HCT116 (cell line): ENCODE data around the gene SLIT1. TPM values are rescaled to one million over a fixed set of nuclear protein-coding genes. Genes with fewer than 3 reads are reported as not detected.

Source experiments
- ATAC-seq: fragments of 200-7000 bp; cut with Tn5 transposase; 2 replicates; pipeline ENCODE4 v1.9.1; 2020; ENCODE audit warnings: mild to moderate bottlenecking, moderate library complexity
- BruUV-seq: library from RNA; stranded (reverse); fragments of 400-500 nt; replicated peaks from 2 replicates; lab custom pipeline; 2021; lab: Mats Ljungman, UMichigan
- CTCF ChIA-PET: fragments of 300-600 bp; sonication (Branson Sonifier 250); formaldehyde crosslinking; loops from one replicate; lab custom pipeline; 2021; ENCODE audit warnings: antibody characterized with exemption; lab: Charles Lee
- POLR2A ChIA-PET: fragments of 300-600, 350-600 bp; sonication (Branson Sonifier 250); formaldehyde crosslinking; loops from one replicate; lab custom pipeline; 2021; ENCODE audit warnings: antibody characterized with exemption; lab: Charles Lee
- RAD21 ChIA-PET, 2 experiments: fragments of 300-600 bp; sonication (Branson Sonifier 250); formaldehyde crosslinking; loops; one replicate each; lab custom pipeline; 2023; ENCODE audit warnings: low total read pairs in 2 of 2; ENCODE audit not compliant: uncharacterized antibody in 2 of 2, unreplicated experiment in 2 of 2, low non-redundant PET in 1 of 2; lab: Charles Lee
- DNase-seq: peaks from one replicate; pipeline ENCODE4 v3.0.0-alpha.2; 2010; ENCODE audit warnings: low read depth, low spot score
- H2AFZ ChIP-seq: fragments of 200-600 bp; shearing (Covaris generic), sonication (generic); 2 replicates; pipeline ENCODE4 v1.6.1; 2017; ENCODE audit warnings: low read depth, mixed run types, mixed read lengths, antibody characterized with exemption, low read length; ENCODE audit not compliant: poor library complexity, severe bottlenecking
- H3K27ac ChIP-seq: 2 replicates; pipeline ENCODE4 v1.5.1; 2012; ENCODE audit warnings: low read depth, low read length
- H3K27me3 ChIP-seq: fragments of 200-600 bp; sonication (generic); 2 replicates; pipeline ENCODE4 v1.6.1; 2016; ENCODE audit warnings: mixed run types, low read length, mixed read lengths; ENCODE audit not compliant: insufficient read depth
- H3K36me3 ChIP-seq, 2 experiments: fragments of 200-500 bp in 1 of 2; fragments of 200-600 bp in 1 of 2; sonication (Bioruptor generic) in 1 of 2; sonication (generic) in 1 of 2; 2 replicates each; pipeline versions ENCODE4 v1.5.1 to v1.6.1; 2014 to 2016; ENCODE audit warnings: low read length in 2 of 2, inconsistent platforms in 1 of 2, mixed read lengths in 1 of 2, mixed run types in 1 of 2; ENCODE audit not compliant: insufficient read depth in 2 of 2, control insufficient read depth in 1 of 2
- H3K4me1 ChIP-seq, 2 experiments: fragments of 200-600 bp in 1 of 2; sonication (generic) in 1 of 2; 2 replicates each; pipeline versions ENCODE4 v1.5.1 to v1.6.1; 2012 to 2017; ENCODE audit warnings: low read length in 2 of 2, inconsistent platforms in 1 of 2, mild to moderate bottlenecking in 1 of 2, mixed read lengths in 1 of 2, mixed run types in 1 of 2, moderate library complexity in 1 of 2; ENCODE audit not compliant: insufficient read depth in 2 of 2, control insufficient read depth in 1 of 2
- H3K4me2 ChIP-seq: fragments of 200-600 bp; sonication (generic); 2 replicates; pipeline ENCODE4 v1.6.1; 2017; ENCODE audit warnings: mixed run types, low read length, mixed read lengths
- H3K4me3 ChIP-seq, 2 experiments: fragments of 200-600 bp in 1 of 2; sonication (generic) in 1 of 2; replicated peaks in 1 of 2; 2 replicates each; pipeline ENCODE4 v1.5.1; 2011 to 2016; ENCODE audit warnings: low read length in 2 of 2, control low read depth in 1 of 2, low read depth in 1 of 2, mild to moderate bottlenecking in 1 of 2, mixed read lengths in 1 of 2, mixed run types in 1 of 2
- H3K79me2 ChIP-seq: fragments of 200-600 bp; sonication (generic); 2 replicates; pipeline ENCODE4 v1.6.1; 2017; ENCODE audit warnings: mild to moderate bottlenecking, mixed run types, low read length, moderate library complexity, mixed read lengths; ENCODE audit not compliant: insufficient read depth
- H3K9ac ChIP-seq: fragments of 200-600 bp; sonication (generic); 2 replicates; pipeline ENCODE4 v1.6.1; 2016; ENCODE audit warnings: low read length, mixed read lengths
- H3K9me2 ChIP-seq: fragments of 200-600 bp; sonication (generic), shearing (Covaris generic); 2 replicates; pipeline ENCODE4 v1.6.1; 2017; ENCODE audit warnings: mixed run types, mild to moderate bottlenecking, moderate library complexity; ENCODE audit not compliant: insufficient read depth
- H3K9me3 ChIP-seq, 2 experiments: fragments of 200-500 bp in 1 of 2; fragments of 200-600 bp in 1 of 2; sonication (Bioruptor generic) in 1 of 2; sonication (generic) in 1 of 2; 2 replicates each; pipeline ENCODE4 v1.6.1; 2014 to 2017; ENCODE audit warnings: low read length in 2 of 2, mixed read lengths in 2 of 2, inconsistent platforms in 1 of 2, low read depth in 1 of 2, mild to moderate bottlenecking in 1 of 2, mixed run types in 1 of 2, moderate library complexity in 1 of 2; ENCODE audit not compliant: control insufficient read depth in 1 of 2, insufficient read depth in 1 of 2
- H4K20me1 ChIP-seq: fragments of 200-600 bp; sonication (generic), shearing (Covaris generic); 2 replicates; pipeline ENCODE4 v1.6.1; 2017; ENCODE audit warnings: mixed run types, mild to moderate bottlenecking, moderate library complexity; ENCODE audit not compliant: insufficient read depth
- CBX3 ChIP-seq: IDR thresholded peaks from 2 replicates; pipeline ENCODE4 v1.6.1; 2012; ENCODE audit warnings: low read depth
- CEBPB ChIP-seq: IDR thresholded peaks from 2 replicates; pipeline ENCODE4 v1.6.1; 2012; ENCODE audit warnings: low read depth
- EZH2phosphoT487 ChIP-seq: fragments of 200-600 bp; IDR thresholded peaks from 2 replicates; pipeline ENCODE4 v1.6.1; 2018; ENCODE audit warnings: antibody characterized with exemption, borderline replicate concordance
- FOSL1 ChIP-seq: IDR thresholded peaks from 2 replicates; pipeline ENCODE4 v1.6.1; 2012; ENCODE audit warnings: low read depth
- MAX ChIP-seq: IDR thresholded peaks from 2 replicates; pipeline ENCODE4 v1.6.1; 2012
- POLR2A ChIP-seq: IDR thresholded peaks from 2 replicates; pipeline ENCODE4 v1.7.0; 2011; ENCODE audit warnings: borderline replicate concordance; ENCODE audit not compliant: insufficient read depth, insufficient read length; ENCODE audit errors: extremely low read depth
- SRF ChIP-seq: IDR thresholded peaks from 2 replicates; pipeline ENCODE4 v1.6.1; 2012; ENCODE audit warnings: low read depth
- ZBTB33 ChIP-seq: IDR thresholded peaks from 2 replicates; pipeline ENCODE4 v1.6.1; 2011; ENCODE audit warnings: mild to moderate bottlenecking, low read length, moderate library complexity; ENCODE audit not compliant: insufficient replicate concordance; ENCODE audit errors: extremely low read depth
- ZFX ChIP-seq: fragments of 450-650 bp; IDR thresholded peaks from 2 replicates; pipeline ENCODE4 v1.6.1; 2017
- intact Hi-C: fragments of 100-400 bp; cut with micrococcal nuclease; formaldehyde crosslinking; loops from 2 replicates; pipeline ENCODE4 v1.10.0; 2022
- total RNA-seq: library from RNA; stranded (reverse); gene quantifications from one replicate; pipeline ENCODE4 v1.2.1, GENCODE V29; 2021; ENCODE audit not compliant: unreplicated experiment
- TF ChIP-seq, protein P1 (sequence below): IDR thresholded peaks from 2 replicates; pipeline ENCODE4 v1.6.1; 2012; ENCODE audit warnings: low read depth
- TF ChIP-seq, protein P2 (sequence below): IDR thresholded peaks from 2 replicates; pipeline ENCODE4 v1.6.1; 2012

SLIT1 gene
- total RNA-seq, 1 experiment from 2014 or later = 0.42 TPM

DNA sequence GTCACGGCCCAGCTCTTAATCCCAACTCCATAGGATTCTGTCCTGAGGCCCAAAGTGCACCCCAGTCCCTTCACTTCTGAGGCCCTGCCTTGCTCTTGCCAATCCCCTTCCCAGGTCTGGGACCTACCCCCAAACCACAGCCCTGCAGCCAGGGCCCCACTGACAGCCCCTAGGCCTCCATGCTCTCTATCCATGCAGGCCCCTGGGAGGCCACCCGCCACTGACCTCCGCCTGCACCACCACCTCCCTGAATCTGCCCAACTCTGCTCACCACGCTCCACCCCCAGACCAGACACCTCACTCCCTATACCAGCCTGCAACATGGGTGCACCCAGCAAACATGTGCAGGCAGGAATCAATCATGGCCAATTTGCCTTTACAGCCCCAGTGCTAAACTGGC, 10.2 kb downstream of the SLIT1 start (continued):
- TF ChIP-seq EZH2phosphoT487 = no peak

GRCh38 chr10:97174941-97175340, 10.8 kb downstream of the SLIT1 start:
- CTCF ChIA-PET = no interaction called here
- intact Hi-C loops = no loop called here
- ATAC-seq = no peak
- Histone ChIP-seq H3K36me3 (no peaks in the 10 kb centered on the region), H3K9me2 (no peaks in the 10 kb centered on the region), H3K27me3 (peaks cover 17% of the 10 kb centered on the region; the same call in 1 of the 2 replicates), H3K9ac (no peak overlapping the region), H4K20me1 (no peaks in the 10 kb centered on the region), H3K9me3 (no peaks in the 10 kb centered on the region), H3K4me2 (no peak overlapping the region), H3K4me3 (no peak overlapping the region), H3K27ac (no peak overlapping the region), H3K4me1 (peaks cover 5 to 9% of the 10 kb centered on the region in 2 experiments; a peak in 3 of 4 replicates), H2AFZ (no peak overlapping the region), H3K79me2 (no peaks in the 10 kb centered on the region)
- no peak for DNase-seq
- TF ChIP-seq ZFX (no peak), EZH2phosphoT487 (no peak)
- RAD21 ChIA-PET = no interaction called here
- BruUV-seq = no TSS peak
- POLR2A ChIA-PET = no interaction called here

DNA sequence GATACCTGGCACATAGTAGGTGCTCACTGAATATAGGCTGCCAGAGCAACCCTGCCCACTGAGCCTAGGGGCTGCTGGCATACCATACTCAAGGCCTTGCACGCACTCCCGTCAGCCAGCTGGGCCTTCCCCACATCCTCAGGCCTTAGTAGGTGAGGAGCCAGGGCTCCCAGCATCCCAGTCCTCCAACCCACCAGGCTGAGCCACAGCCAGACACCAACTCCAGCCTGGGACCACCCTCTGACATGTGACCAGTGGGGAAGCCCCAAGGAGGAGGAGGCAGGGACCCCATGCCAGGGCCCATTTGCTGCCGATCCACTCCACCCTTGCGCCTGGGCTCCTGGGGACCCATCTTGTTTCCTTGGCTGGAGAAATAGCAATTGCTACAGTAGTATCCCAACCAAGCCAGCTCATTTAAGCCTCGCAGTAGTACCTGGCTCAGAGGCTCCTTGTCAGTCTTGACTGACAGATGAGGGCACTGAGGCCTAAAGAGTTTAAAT, 11.4 kb downstream of the SLIT1 start:
- H3K4me1 ChIP-seq = peaks cover 4 to 5% of the 10 kb centered on the region in 2 experiments; a peak in 2 of 4 replicates
- no peak overlapping the region for H3K27ac ChIP-seq
- peaks cover 15% of the 10 kb centered on the region; the same call in 1 of the 2 replicates for H3K27me3 ChIP-seq
- no peaks in the 10 kb centered on the region for H3K36me3 ChIP-seq
- H2AFZ ChIP-seq = no peak overlapping the region
- no peak overlapping the region for H3K9ac ChIP-seq
- H4K20me1 ChIP-seq = no peaks in the 10 kb centered on the region
- H3K4me3 ChIP-seq = no peak overlapping the region
- H3K9me3 ChIP-seq = no peaks in the 10 kb centered on the region
- no TSS peak for BruUV-seq
- DNase-seq = no peak
- POLR2A ChIA-PET = no interaction called here
- no peak for TF ChIP-seq POLR2A
- TF ChIP-seq, protein P1, sequence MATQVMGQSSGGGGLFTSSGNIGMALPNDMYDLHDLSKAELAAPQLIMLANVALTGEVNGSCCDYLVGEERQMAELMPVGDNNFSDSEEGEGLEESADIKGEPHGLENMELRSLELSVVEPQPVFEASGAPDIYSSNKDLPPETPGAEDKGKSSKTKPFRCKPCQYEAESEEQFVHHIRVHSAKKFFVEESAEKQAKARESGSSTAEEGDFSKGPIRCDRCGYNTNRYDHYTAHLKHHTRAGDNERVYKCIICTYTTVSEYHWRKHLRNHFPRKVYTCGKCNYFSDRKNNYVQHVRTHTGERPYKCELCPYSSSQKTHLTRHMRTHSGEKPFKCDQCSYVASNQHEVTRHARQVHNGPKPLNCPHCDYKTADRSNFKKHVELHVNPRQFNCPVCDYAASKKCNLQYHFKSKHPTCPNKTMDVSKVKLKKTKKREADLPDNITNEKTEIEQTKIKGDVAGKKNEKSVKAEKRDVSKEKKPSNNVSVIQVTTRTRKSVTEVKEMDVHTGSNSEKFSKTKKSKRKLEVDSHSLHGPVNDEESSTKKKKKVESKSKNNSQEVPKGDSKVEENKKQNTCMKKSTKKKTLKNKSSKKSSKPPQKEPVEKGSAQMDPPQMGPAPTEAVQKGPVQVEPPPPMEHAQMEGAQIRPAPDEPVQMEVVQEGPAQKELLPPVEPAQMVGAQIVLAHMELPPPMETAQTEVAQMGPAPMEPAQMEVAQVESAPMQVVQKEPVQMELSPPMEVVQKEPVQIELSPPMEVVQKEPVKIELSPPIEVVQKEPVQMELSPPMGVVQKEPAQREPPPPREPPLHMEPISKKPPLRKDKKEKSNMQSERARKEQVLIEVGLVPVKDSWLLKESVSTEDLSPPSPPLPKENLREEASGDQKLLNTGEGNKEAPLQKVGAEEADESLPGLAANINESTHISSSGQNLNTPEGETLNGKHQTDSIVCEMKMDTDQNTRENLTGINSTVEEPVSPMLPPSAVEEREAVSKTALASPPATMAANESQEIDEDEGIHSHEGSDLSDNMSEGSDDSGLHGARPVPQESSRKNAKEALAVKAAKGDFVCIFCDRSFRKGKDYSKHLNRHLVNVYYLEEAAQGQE = no peak
- no peak for TF ChIP-seq ZBTB33
- no peak for TF ChIP-seq MAX
- TF ChIP-seq FOSL1 = no peak
- no peak for TF ChIP-seq CEBPB
- TF ChIP-seq SRF = no peak
- TF ChIP-seq CBX3 = no peak
- TF ChIP-seq, protein P2, sequence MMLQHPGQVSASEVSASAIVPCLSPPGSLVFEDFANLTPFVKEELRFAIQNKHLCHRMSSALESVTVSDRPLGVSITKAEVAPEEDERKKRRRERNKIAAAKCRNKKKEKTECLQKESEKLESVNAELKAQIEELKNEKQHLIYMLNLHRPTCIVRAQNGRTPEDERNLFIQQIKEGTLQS = no peak
- H3K4me2 ChIP-seq = no peak overlapping the region
- CTCF ChIA-PET = no interaction called here
- no peaks in the 10 kb centered on the region for H3K9me2 ChIP-seq
- intact Hi-C loops = no loop called here
- no peaks in the 10 kb centered on the region for H3K79me2 ChIP-seq
- RAD21 ChIA-PET = no interaction called here
- no peak for ATAC-seq
